ENCODE measurements around the gene RINL.

Gene RINL

DNA sequence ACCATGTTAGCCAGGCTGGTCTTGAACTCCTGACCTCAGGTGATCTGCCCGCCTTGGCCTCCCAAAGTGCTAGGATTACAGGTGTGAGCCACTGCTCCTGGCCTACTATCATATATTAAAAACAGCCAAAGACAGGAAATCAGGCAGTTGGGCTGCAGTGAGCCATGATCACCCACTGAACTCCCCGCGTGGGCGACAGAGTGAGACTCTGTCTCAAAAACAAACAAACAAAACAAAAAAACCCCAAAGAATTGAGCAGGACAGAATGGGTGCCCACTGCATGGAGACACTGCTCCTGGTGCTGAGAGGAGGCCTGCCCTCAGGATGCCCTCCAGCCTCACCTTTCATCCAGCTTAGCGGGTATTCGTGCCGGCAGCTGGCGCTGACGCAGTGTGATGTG, 5.2 kb upstream of the RINL start:
- Histone ChIP-seq H4K20me1 (ENCODE audit: insufficient read depth, low read length) (no peaks in the 10 kb centered on the region), H3K4me2 (ENCODE audit: insufficient read depth, low read length) (no peak overlapping the region), H3K9ac (ENCODE audit: low read depth, low read length) (no peak overlapping the region), H3K27me3 (ENCODE audit: insufficient read depth, low read length, poor library complexity) (no peaks in the 10 kb centered on the region), H3K79me2 (ENCODE audit: insufficient read depth, low read length) (no peaks in the 10 kb centered on the region), H3K4me1 (ENCODE audit: insufficient read depth, low read length) (peaks cover 13% of the 10 kb centered on the region), H3K27ac (ENCODE audit: low read length) (no peak overlapping the region), H2AFZ (ENCODE audit: low read depth, low read length) (no peak overlapping the region), H3K9me3 (ENCODE audit: insufficient read depth, low read length, severe bottlenecking) (no peaks in the 10 kb centered on the region), H3K4me3 (ENCODE audit: low read depth in 1 of 2, low read length in 2 of 2) (no peak overlapping the region), H3K36me3 (ENCODE audit: insufficient read depth, low read length) (peaks cover 28% of the 10 kb centered on the region)
- ATAC-seq (ENCODE audit: insufficient read depth, low read depth): no peak
- no peak for TF ChIP-seq EZH2 (IDR thresholded peaks at IDR 0.05; ENCODE audit: borderline replicate concordance, low read depth, low read length, severe bottlenecking)
- TF ChIP-seq, protein P1, sequence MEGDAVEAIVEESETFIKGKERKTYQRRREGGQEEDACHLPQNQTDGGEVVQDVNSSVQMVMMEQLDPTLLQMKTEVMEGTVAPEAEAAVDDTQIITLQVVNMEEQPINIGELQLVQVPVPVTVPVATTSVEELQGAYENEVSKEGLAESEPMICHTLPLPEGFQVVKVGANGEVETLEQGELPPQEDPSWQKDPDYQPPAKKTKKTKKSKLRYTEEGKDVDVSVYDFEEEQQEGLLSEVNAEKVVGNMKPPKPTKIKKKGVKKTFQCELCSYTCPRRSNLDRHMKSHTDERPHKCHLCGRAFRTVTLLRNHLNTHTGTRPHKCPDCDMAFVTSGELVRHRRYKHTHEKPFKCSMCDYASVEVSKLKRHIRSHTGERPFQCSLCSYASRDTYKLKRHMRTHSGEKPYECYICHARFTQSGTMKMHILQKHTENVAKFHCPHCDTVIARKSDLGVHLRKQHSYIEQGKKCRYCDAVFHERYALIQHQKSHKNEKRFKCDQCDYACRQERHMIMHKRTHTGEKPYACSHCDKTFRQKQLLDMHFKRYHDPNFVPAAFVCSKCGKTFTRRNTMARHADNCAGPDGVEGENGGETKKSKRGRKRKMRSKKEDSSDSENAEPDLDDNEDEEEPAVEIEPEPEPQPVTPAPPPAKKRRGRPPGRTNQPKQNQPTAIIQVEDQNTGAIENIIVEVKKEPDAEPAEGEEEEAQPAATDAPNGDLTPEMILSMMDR (IDR thresholded peaks at IDR 0.05; ENCODE audit: borderline replicate concordance, extremely low read depth, low read length, poor library complexity, severe bottlenecking): no peak
- DNase-seq: no peak

GRCh38 chr19:38880882-38881609, 3.0 kb upstream of the RINL start:
- Histone ChIP-seq H3K27me3 (ENCODE audit: insufficient read depth, low read length, poor library complexity) (no peaks in the 10 kb centered on the region), H3K79me2 (ENCODE audit: insufficient read depth, low read length) (no peaks in the 10 kb centered on the region), H2AFZ (ENCODE audit: low read depth, low read length) (no peak overlapping the region), H3K27ac (ENCODE audit: low read length) (no peak overlapping the region), H3K4me2 (ENCODE audit: insufficient read depth, low read length) (no peak overlapping the region), H4K20me1 (ENCODE audit: insufficient read depth, low read length) (no peaks in the 10 kb centered on the region), H3K9me3 (ENCODE audit: insufficient read depth, low read length, severe bottlenecking) (no peaks in the 10 kb centered on the region), H3K4me3 (ENCODE audit: low read depth in 1 of 2, low read length in 2 of 2) (no peak overlapping the region), H3K4me1 (ENCODE audit: insufficient read depth, low read length) (peaks cover 18% of the 10 kb centered on the region), H3K9ac (ENCODE audit: low read depth, low read length) (no peak overlapping the region), H3K36me3 (ENCODE audit: insufficient read depth, low read length) (peaks cover 21% of the 10 kb centered on the region)
- TF ChIP-seq, protein P1 (IDR thresholded peaks at IDR 0.05; ENCODE audit: borderline replicate concordance, extremely low read depth, low read length, poor library complexity, severe bottlenecking): no peak
- TF ChIP-seq EZH2 (IDR thresholded peaks at IDR 0.05; ENCODE audit: borderline replicate concordance, low read depth, low read length, severe bottlenecking): no peak
- DNase-seq (no peak), ATAC-seq (ENCODE audit: insufficient read depth, low read depth) (no peak)

GRCh38 chr19:38880076-38880881, 2.2 kb upstream of the RINL start:
- no peaks in the 10 kb centered on the region for H3K9me3 ChIP-seq (ENCODE audit: insufficient read depth, low read length, severe bottlenecking)
- H3K4me2 ChIP-seq (ENCODE audit: insufficient read depth, low read length): no peak overlapping the region
- H3K36me3 ChIP-seq (ENCODE audit: insufficient read depth, low read length): peaks cover 21% of the 10 kb centered on the region

More at GRCh38 chr19:38880076-38880881, 2.2 kb upstream of the RINL start:
- Histone ChIP-seq H3K4me1 (ENCODE audit: insufficient read depth, low read length) (peaks cover 18% of the 10 kb centered on the region), H3K27me3 (ENCODE audit: insufficient read depth, low read length, poor library complexity) (no peaks in the 10 kb centered on the region), H3K79me2 (ENCODE audit: insufficient read depth, low read length) (no peaks in the 10 kb centered on the region), H3K4me3 (ENCODE audit: low read depth in 1 of 2, low read length in 2 of 2) (no peak overlapping the region), H3K9ac (ENCODE audit: low read depth, low read length) (no peak overlapping the region), H2AFZ (ENCODE audit: low read depth, low read length) (no peak overlapping the region), H3K27ac (ENCODE audit: low read length) (no peak overlapping the region), H4K20me1 (ENCODE audit: insufficient read depth, low read length) (no peaks in the 10 kb centered on the region)
- TF ChIP-seq, protein P1 (IDR thresholded peaks at IDR 0.05; ENCODE audit: borderline replicate concordance, extremely low read depth, low read length, poor library complexity, severe bottlenecking): no peak
- TF ChIP-seq EZH2 (IDR thresholded peaks at IDR 0.05; ENCODE audit: borderline replicate concordance, low read depth, low read length, severe bottlenecking): no peak
- DNase-seq: no peak
- no peak for ATAC-seq (ENCODE audit: insufficient read depth, low read depth)

Data from DND-41 (cell line).